Renal cortex interstitium (tissue), 11 donors: ENCODE results near the gene CAPS. TPM values are rescaled to one million over a fixed set of nuclear protein-coding genes. Genes with fewer than 3 reads are reported as not detected.
"Not testable (repeated sequence)": the region's sequence is repeated elsewhere in the genome, so short reads cannot be mapped to it uniquely, and the experiment has no call there.

Experiments used
- DNase-seq, 11 donors: peaks; one replicate each; pipeline ENCODE4 v3.0.0-alpha.2; 2013; ENCODE audit warnings: low read depth in 9 of 11, low spot score in 4 of 11; ENCODE audit errors: extremely low read depth in 1 of 11
- polyA plus RNA-seq, 3 donors: library from polyadenylated mRNA; unstranded; fragments of 120-200 nt; gene quantifications; one replicate each; pipeline ENCODE4 v1.2.1, GENCODE V29; 2013; ENCODE audit not compliant: insufficient read length in 3 of 3

CAPS gene
- polyA plus RNA-seq, 3 donors = 16.6 to 43.9 (median 29.6) TPM

- DNase-seq = no peak
Measured at GRCh38 chr19:5948752-5949564, 34.9 kb downstream of the CAPS start.

GRCh38 chr19:5949792-5950305 lies 35.8 kb downstream of the CAPS start:
- DNase-seq = no peak

- no peak for DNase-seq
Measured at GRCh38 chr19:5950741-5951140, 36.7 kb downstream of the CAPS start.

GRCh38 chr19:5951338-5951861 lies 37.3 kb downstream of the CAPS start:
- DNase-seq = no peak

- no peak for DNase-seq
Measured at GRCh38 chr19:5952193-5953029, 38.4 kb downstream of the CAPS start.

DNA sequence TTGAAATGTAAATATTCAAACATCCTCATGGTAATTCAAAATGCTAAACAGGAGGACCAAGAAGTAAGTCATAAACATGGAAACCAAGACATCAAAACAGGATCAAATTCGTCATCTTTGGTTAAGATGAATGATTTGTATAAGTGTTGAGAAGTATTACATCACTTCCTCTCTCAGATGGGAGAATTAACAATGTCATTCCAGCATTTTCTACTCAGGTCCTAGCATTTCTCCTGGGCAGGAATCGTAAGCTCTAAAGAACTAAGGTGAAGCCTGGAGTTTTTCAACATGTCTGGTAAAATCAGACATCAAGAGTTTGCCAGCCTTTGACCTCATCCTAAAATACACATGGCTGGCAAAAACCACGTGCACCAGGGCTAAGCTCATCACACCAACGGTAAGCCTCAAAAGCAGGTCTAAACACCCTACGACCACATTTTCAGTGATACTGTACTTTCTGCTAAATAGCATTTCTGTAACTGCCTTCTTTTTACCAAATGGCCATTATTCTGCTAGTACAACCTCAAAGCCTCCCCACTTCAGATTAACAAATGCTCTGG lies 39.1 kb downstream of the CAPS start:
- DNase-seq = no peak

DNA sequence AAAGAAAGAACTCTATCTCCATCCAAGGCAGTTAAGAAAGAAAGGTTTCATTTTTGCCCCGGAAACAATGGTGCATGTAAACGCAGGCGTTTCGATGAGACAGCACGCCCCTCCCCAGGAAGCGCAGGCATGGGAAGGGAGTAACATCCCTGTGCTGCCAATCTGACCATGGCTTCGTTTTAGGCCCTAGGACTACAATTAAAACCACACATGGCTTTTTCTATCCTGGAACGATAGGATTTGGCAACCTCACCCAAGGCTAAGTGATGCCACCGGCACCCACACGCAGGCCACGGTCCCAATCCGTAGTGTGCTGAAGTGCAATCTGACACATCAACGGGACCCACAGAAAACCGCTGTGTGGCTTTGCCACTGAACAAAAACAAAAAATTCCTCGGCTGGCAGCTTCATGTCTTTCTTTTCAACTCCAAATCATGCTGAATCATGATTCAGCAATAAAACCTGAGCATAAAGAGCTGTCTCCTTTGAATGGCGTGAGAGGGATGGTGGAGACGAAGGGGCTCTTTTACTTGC lies 39.7 kb downstream of the CAPS start:
- DNase-seq = no peak

DNA sequence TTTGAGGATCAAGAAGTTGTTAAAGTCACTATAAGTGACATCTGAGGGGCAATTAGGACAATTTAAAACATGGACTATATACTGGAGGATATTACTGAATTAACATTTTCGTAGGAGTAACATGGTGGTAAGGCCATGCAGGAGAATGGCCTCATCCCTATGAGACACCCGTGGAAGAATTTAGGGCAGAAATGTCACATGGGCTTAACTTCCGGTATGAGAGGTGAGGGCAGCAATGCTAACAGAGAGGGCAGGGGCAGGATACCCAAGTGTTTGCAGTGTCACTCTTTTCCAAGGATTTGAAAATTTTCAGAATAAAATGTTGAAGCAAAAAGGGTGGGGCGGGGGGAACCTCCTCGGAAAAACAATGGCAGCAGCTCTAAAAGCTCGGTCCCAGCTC lies 40.2 kb downstream of the CAPS start:
- DNase-seq = no peak

- DNase-seq = no peak
Measured at GRCh38 chr19:5955636-5955935, 41.5 kb downstream of the CAPS start.

DNA sequence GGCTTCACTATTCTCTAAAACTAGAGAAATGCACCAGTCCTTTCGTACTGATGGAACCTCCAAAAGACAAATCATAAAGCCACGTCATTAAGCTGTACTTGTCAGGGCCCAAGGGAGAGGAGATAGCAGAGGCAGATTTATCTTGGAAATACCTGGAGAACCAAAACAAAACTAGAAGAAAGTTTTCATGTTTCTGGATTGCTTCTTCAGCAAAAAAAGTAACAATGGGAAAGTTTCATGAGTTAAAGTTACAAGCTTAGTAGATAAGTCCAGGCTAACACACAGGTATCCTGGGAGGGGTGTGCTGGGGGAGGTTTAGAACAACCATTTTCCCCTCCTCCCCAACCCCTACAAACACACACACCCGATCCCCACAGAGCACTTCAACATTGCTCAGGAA lies 42.3 kb downstream of the CAPS start:
- DNase-seq = no peak

DNA sequence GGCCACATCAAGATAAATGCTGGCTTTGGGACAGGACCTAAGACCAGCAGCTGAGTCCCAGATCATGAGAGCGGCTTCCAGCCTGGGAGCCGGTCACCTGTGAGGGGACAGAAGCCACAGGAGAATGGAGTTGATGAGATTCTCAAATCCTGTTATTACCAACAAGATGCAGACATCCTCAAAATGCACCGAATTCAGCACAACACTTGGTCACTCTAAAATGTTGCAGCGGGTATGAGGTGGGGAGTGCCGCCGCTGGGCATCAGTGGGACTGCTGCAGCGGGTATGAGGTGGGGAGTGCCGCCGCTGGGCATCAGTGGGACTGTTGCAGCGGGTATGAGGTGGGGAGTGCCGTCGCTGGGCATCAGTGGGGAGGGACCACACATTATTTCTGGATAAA lies 42.7 kb downstream of the CAPS start:
- no peak for DNase-seq

DNA sequence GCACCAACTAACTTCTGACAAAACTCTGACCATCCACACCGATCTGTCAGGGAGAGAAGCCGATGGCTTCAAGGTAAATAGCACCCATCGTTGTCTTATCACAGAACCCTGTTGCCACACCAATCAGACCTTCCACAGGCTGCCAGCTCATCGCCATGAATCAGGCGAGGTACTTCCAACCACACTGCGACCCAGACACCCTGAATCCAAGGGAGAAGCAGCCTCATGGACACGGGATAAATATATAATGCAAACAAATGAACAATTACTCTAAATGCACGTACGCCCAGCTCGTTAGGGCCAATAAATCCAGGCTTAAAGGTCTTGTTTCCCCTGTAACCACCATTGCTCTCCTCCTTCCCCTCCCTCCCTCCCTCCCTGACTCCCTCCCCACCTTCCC lies 43.1 kb downstream of the CAPS start:
- DNase-seq = no peak

DNA sequence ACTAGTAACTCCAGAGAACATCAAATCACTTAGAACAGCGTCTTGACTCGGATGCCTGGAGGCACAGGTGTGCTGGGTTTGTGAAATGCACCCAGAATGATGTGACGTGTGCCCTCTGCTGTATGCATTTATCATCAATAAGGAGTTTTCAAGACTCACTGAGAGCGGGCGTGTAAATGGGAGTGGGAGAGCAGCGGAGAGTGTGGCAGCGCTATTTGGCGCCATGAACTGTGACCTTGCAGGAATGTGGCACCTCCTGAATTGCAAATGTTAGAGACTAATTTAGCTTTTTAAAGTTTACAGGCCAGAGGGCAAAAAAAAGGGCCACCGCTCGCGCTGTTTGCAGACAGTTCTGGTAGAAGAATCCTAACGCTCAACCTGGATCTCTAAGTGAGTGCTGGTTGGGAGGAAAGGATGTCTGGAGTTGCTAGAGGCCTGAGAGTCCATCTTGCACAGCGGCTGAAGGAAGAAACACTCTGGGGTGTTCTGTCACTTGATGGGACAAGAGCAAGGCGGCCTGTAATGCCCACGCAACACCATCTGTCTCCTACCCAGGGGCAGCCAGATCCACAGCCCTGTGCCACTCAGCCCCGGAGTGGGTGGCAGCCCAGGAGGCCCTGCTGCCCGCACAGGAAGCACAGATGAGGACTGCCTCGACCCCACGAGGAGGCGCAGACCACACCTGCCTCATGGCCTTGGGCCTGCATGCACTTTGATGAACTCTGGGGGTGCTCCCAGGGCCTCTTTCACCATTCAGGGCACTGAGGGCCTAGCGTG lies 44.2 kb downstream of the CAPS start:
- no peak for DNase-seq

DNA sequence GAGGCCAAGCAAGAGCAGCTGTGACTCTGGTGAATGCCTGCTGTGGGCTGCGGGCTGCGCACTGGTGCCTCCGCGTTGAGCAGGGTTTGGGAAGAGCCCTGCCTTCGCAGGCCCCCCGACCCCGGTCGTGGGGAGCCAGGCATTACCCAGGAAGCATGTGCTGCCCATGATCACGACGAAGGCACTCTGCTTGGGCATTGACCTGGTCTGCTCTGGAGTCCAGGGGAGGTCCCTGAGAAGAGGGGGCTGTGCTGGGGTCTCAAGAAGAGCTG lies 44.7 kb downstream of the CAPS start:
- DNase-seq = no peak

- DNase-seq = no peak
Measured at GRCh38 chr19:5959260-5960004, 45.4 kb downstream of the CAPS start.

- DNase-seq = no peak
Measured at GRCh38 chr19:5960005-5961001, 46.2 kb downstream of the CAPS start.

- DNase-seq = not testable (repeated sequence)
Measured at GRCh38 chr19:5961641-5961968, 47.6 kb downstream of the CAPS start.
